Pancreas (tissue), 10 donors: Measurements from ENCODE around the gene TIMM10B. TPM values are rescaled to one million over a fixed set of nuclear protein-coding genes. Genes with fewer than 3 reads are reported as not detected.
A peak's percentile ranks its signal among the peaks of the same experiment; 100 is the strongest.

Experiments used
- ATAC-seq, 4 donors: fragments of 200-7000 bp; cut with Tn5 transposase; one replicate each; pipeline versions ENCODE4 v1.8.0 to v1.9.1; 2020; ENCODE audit warnings: mild to moderate bottlenecking in 4 of 4, moderate library complexity in 4 of 4
- DNase-seq, 6 donors: peaks; one replicate each; pipeline ENCODE4 v3.0.0-alpha.2; 2020
- FAIRE-seq: peaks from 2 replicates; lab custom pipeline; 2012; peaks lifted over from hg19 to GRCh38; lab: Jason Lieb, UNC
- H3K27ac ChIP-seq, 4 donors: fragments of 200-600 bp; sonication (generic); 1 replicate in 3 of 4; 2 replicates in 1 of 4; pipeline versions ENCODE4 v1.5.0 to v1.8.0; 2020
- H3K27me3 ChIP-seq, 4 donors: fragments of 200-600 bp; one replicate each; pipeline ENCODE4 v1.8.0; 2021
- H3K36me3 ChIP-seq, 3 donors: fragments of 200-600 bp; sonication (generic) in 1 of 3; one replicate each; pipeline versions ENCODE4 v1.5.0 to v1.8.0; 2020 to 2021
- H3K4me1 ChIP-seq, 3 donors: fragments of 200-600 bp; one replicate each; pipeline ENCODE4 v1.8.0; 2021
- H3K4me3 ChIP-seq, 4 donors: fragments of 200-600 bp; sonication (generic) in 2 of 4; one replicate each; pipeline versions ENCODE4 v1.5.0 to v1.8.0; 2020 to 2021
- H3K9me3 ChIP-seq, 4 donors: fragments of 200-600 bp; one replicate each; pipeline ENCODE4 v1.8.0; 2021
- WGBS, 2 donors: extraction: QIAGEN DNeasy Blood & Tissue Kit; methylation state at CpG; one replicate each; pipeline ENCODE4 v1.1.7; 2013; 5-methylcytosine and 5-hydroxymethylcytosine counted together
- intact Hi-C, 3 donors: fragments of 100-400 bp; cut with DNase I; formaldehyde crosslinking; loops; one replicate each; pipeline versions ENCODE4 v1.11.1 to v1.14.2; 2022
- polyA plus RNA-seq, 2 donors: library from polyadenylated mRNA; stranded (reverse); fragments of 200-250 nt; gene quantifications; one replicate each; pipeline ENCODE4 v1.2.3, GENCODE V29; 2013
- total RNA-seq, 6 donors: library from RNA; stranded (reverse); fragmentation: NEBNext Ultra II Directional in 4 of 6; extraction: Animal tissue kit (Norgen Biotek cat#: 25700) in 4 of 6; gene quantifications; one replicate each; pipeline versions ENCODE4 v1.2.1 to v1.2.4, GENCODE V29; 2021 to 2023
- TF ChIP-seq, protein P1 (sequence below), 4 donors: fragments of 200-600 bp; sonication (generic) in 3 of 4; IDR thresholded peaks; one replicate each; pipeline versions ENCODE4 v1.5.0 to v1.8.0; 2021; ENCODE audit warnings: antibody characterized with exemption in 4 of 4
- donor health status: healthy with polysubstance abuse.
- donor health status: DM: no; HTN: no; CAD: no; lungs with moderate emphysema.
- donor health status: DM: no; HTN: no; CAD: no.
- donor health status: control.
- donor health status: control.
- donor health status: Bipolar disorder and iron deficiency.
- donor health status: DM: yes; HTN: yes; CAD: no.
- donor health status: DM: no; HTN: no; CAD: no.
- donor health status: DM: no; HTN: no; CAD: no.
- donor health status: DM: yes; HTN: yes; CAD: no.

TIMM10B gene
- total and polyA plus RNA-seq, 8 donors: 8.2 to 20.9 (median 16.1) TPM

- no peak for DNase-seq
Observed at GRCh38 chr11:6437993-6438392, 43.3 kb upstream of the TIMM10B start.

GRCh38 chr11:6438979-6439571 is 42.2 kb upstream of the TIMM10B start:
- TF ChIP-seq, protein P1, sequence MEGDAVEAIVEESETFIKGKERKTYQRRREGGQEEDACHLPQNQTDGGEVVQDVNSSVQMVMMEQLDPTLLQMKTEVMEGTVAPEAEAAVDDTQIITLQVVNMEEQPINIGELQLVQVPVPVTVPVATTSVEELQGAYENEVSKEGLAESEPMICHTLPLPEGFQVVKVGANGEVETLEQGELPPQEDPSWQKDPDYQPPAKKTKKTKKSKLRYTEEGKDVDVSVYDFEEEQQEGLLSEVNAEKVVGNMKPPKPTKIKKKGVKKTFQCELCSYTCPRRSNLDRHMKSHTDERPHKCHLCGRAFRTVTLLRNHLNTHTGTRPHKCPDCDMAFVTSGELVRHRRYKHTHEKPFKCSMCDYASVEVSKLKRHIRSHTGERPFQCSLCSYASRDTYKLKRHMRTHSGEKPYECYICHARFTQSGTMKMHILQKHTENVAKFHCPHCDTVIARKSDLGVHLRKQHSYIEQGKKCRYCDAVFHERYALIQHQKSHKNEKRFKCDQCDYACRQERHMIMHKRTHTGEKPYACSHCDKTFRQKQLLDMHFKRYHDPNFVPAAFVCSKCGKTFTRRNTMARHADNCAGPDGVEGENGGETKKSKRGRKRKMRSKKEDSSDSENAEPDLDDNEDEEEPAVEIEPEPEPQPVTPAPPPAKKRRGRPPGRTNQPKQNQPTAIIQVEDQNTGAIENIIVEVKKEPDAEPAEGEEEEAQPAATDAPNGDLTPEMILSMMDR (IDR thresholded peaks at IDR 0.05): peak; percentile 20 to 58 (median 54)
- H3K27me3 ChIP-seq: no peaks in the 10 kb centered on the region
- no peak overlapping the region for H3K4me3 ChIP-seq
- WGBS, 2 donors: 0% methylated on average over 1 of the region's 1 CpG
- no peak for FAIRE-seq
- H3K9me3 ChIP-seq: no peaks in the 10 kb centered on the region
- intact Hi-C loops: loop anchor here in 1 of 3 donors (5.0 kb wide), 2 partner anchors 57 to 63 kb away; no protein-coding TSS in a partner anchor
- no peak overlapping the region for H3K27ac ChIP-seq
- peak; percentile 65 to 91 (median 84) for ATAC-seq
- no peaks in the 10 kb centered on the region for H3K36me3 ChIP-seq
- peak in 4 of 6 donors; percentile 39 to 68 (median 48) for DNase-seq
- H3K4me1 ChIP-seq: no peaks in the 10 kb centered on the region

More at GRCh38 chr11:6437993-6438392, 43.3 kb upstream of the TIMM10B start:
- 53 to 61% methylated on average over 3 of the region's 3 CpGs for WGBS, 2 donors
- ATAC-seq: peak in 2 of 4 donors; percentile 19 to 28
- TF ChIP-seq, protein P1 (IDR thresholded peaks at IDR 0.05): no peak
- Histone ChIP-seq H3K9me3 (no peaks in the 10 kb centered on the region), H3K36me3 (no peaks in the 10 kb centered on the region), H3K27me3 (no peaks in the 10 kb centered on the region), H3K27ac (no peak overlapping the region), H3K4me1 (no peaks in the 10 kb centered on the region), H3K4me3 (no peak overlapping the region)
- intact Hi-C loops: loop anchor here in 1 of 3 donors (5.0 kb wide), 2 partner anchors 56 to 64 kb away; no protein-coding TSS in a partner anchor
- FAIRE-seq: no peak

GRCh38 chr11:6440906-6441358 is 40.4 kb upstream of the TIMM10B start, which contains the start of gene HPX:
TSS of gene HPX (minus strand) at chr11:6440987. CDS start at chr11:6440963, 24 bp downstream.
- DNase-seq (no peak), ATAC-seq (peak in 1 of 4 donors; percentile 28), FAIRE-seq (no peak)
- no peaks in the 10 kb centered on the region for H3K36me3 ChIP-seq
- H3K4me1 ChIP-seq: no peaks in the 10 kb centered on the region
- TF ChIP-seq, protein P1 (IDR thresholded peaks at IDR 0.05): no peak
- H3K27me3 ChIP-seq: no peaks in the 10 kb centered on the region
- no peak within 1 kb of the TSS for H3K27ac ChIP-seq
- 48 to 52% methylated on average over 3 of the region's 3 CpGs for WGBS, 2 donors
- no peak within 1 kb of the TSS for H3K4me3 ChIP-seq
- intact Hi-C loops: loop anchor here in 1 of 3 donors (10.0 kb wide), 1 partner anchor 66 kb away; no protein-coding TSS in a partner anchor
- H3K9me3 ChIP-seq: no peaks in the 10 kb centered on the region

- intact Hi-C loops: loop anchor here in 1 of 3 donors (10.0 kb wide), 1 partner anchor 68 kb away; no protein-coding TSS in a partner anchor
- Histone ChIP-seq H3K4me1 (no peaks in the 10 kb centered on the region), H3K27ac (no peak overlapping the region), H3K4me3 (no peak overlapping the region), H3K9me3 (no peaks in the 10 kb centered on the region), H3K27me3 (no peaks in the 10 kb centered on the region), H3K36me3 (no peaks in the 10 kb centered on the region)
- no peak for DNase-seq
- 87 to 89% methylated on average over 4 of the region's 4 CpGs for WGBS, 2 donors
- TF ChIP-seq, protein P1 (IDR thresholded peaks at IDR 0.05): no peak
- FAIRE-seq: no peak
- ATAC-seq: no peak
Observed at GRCh38 chr11:6442441-6442840, 38.9 kb upstream of the TIMM10B start.
